Thymus (tissue), 11 donors: Measurements from ENCODE around the gene KYNU. TPM values are rescaled to one million over a fixed set of nuclear protein-coding genes. Genes with fewer than 3 reads are reported as not detected.
"Not testable (repeated sequence)": the region's sequence is repeated elsewhere in the genome, so short reads cannot be mapped to it uniquely, and the experiment has no call there.

Experiments
- DNase-seq, 9 donors: peaks; one replicate each; pipeline ENCODE4 v3.0.0-alpha.2; 2013; ENCODE audit warnings: low spot score in 9 of 9, low read depth in 6 of 9, missing footprints in 1 of 9
- H3K27ac ChIP-seq, 2 donors: one replicate each; pipeline ENCODE4 v1.5.1; 2013; ENCODE audit warnings: control low read depth in 1 of 2, low read depth in 1 of 2, low read length in 1 of 2, mild to moderate bottlenecking in 1 of 2, moderate library complexity in 1 of 2
- H3K27me3 ChIP-seq, 2 donors: one replicate each; pipeline ENCODE4 v1.5.1; 2013; ENCODE audit warnings: low read length in 1 of 2; ENCODE audit not compliant: control insufficient read depth in 2 of 2, insufficient read depth in 1 of 2
- H3K36me3 ChIP-seq, 2 donors: one replicate each; pipeline ENCODE4 v1.5.1; 2013; ENCODE audit warnings: low read length in 1 of 2, mild to moderate bottlenecking in 1 of 2, moderate library complexity in 1 of 2; ENCODE audit not compliant: control insufficient read depth in 2 of 2, insufficient read depth in 2 of 2
- H3K4me1 ChIP-seq, 2 donors: one replicate each; pipeline ENCODE4 v1.5.1; 2013; ENCODE audit warnings: low read length in 2 of 2; ENCODE audit not compliant: control insufficient read depth in 2 of 2, insufficient read depth in 2 of 2
- H3K4me3 ChIP-seq, 2 donors: one replicate each; pipeline ENCODE4 v1.5.1; 2013; ENCODE audit warnings: low read length in 2 of 2, control low read depth in 1 of 2, mild to moderate bottlenecking in 1 of 2
- H3K9me3 ChIP-seq, 2 donors: one replicate each; pipeline ENCODE4 v1.5.1; 2013; ENCODE audit warnings: low read length in 1 of 2, mild to moderate bottlenecking in 1 of 2; ENCODE audit not compliant: control insufficient read depth in 2 of 2, insufficient read depth in 1 of 2
- WGBS: extraction: QIAGEN DNeasy Blood & Tissue Kit; methylation state at CpG from one replicate; pipeline ENCODE4 v1.1.7; 2013; 5-methylcytosine and 5-hydroxymethylcytosine counted together
- polyA plus RNA-seq: library from polyadenylated mRNA; stranded (reverse); fragments of 200-250 nt; gene quantifications from one replicate; pipeline ENCODE4 v1.2.3, GENCODE V29; 2013
- total RNA-seq: library from RNA; stranded (reverse); fragments of 120-200 nt; gene quantifications from one replicate; pipeline ENCODE4 v1.2.4, GENCODE V29; 2013
- donor health status: healthy.

Gene KYNU
- total and polyA plus RNA-seq, 2 donors: 6.6 to 11.3 TPM

- H3K27ac ChIP-seq: no peak overlapping the region
- H3K36me3 ChIP-seq: no peaks in the 10 kb centered on the region
- no peak for DNase-seq
- no peak overlapping the region for H3K4me3 ChIP-seq
- H3K27me3 ChIP-seq: no peaks in the 10 kb centered on the region
- H3K9me3 ChIP-seq: no peaks in the 10 kb centered on the region
- no peaks in the 10 kb centered on the region for H3K4me1 ChIP-seq
- WGBS: 94% methylated on average over 6 of the region's 6 CpGs
Observed at GRCh38 chr2:142853912-142854311, 23.6 kb upstream of the KYNU start.

- WGBS: 96% methylated on average over 5 of the region's 5 CpGs
- Histone ChIP-seq H3K36me3 (no peaks in the 10 kb centered on the region), H3K27ac (no peak overlapping the region), H3K27me3 (no peaks in the 10 kb centered on the region), H3K4me1 (no peaks in the 10 kb centered on the region), H3K4me3 (no peak overlapping the region), H3K9me3 (no peaks in the 10 kb centered on the region)
- no peak for DNase-seq
Observed at GRCh38 chr2:142857256-142858164, 20.0 kb upstream of the KYNU start.

GRCh38 chr2:142858961-142859360 lies 18.5 kb upstream of the KYNU start:
- Histone ChIP-seq H3K27me3 (no peaks in the 10 kb centered on the region), H3K27ac (no peak overlapping the region), H3K9me3 (no peaks in the 10 kb centered on the region), H3K4me1 (no peaks in the 10 kb centered on the region), H3K36me3 (no peaks in the 10 kb centered on the region), H3K4me3 (no peak overlapping the region)
- 100% methylated on average over 1 of the region's 1 CpG for whole genome bisulfite sequencing
- no peak for DNase-seq

- Histone ChIP-seq H3K4me1 (no peaks in the 10 kb centered on the region), H3K27me3 (no peaks in the 10 kb centered on the region), H3K4me3 (no peak overlapping the region), H3K9me3 (no peaks in the 10 kb centered on the region), H3K36me3 (no peaks in the 10 kb centered on the region), H3K27ac (no peak overlapping the region)
- DNase-seq: no peak
- WGBS: 94% methylated on average over 4 of the region's 4 CpGs
Observed at GRCh38 chr2:142862299-142862698, 15.2 kb upstream of the KYNU start.

GRCh38 chr2:142862847-142863246 lies 14.6 kb upstream of the KYNU start:
- 93% methylated on average over 5 of the region's 5 CpGs for WGBS
- Histone ChIP-seq H3K36me3 (no peaks in the 10 kb centered on the region), H3K4me1 (no peaks in the 10 kb centered on the region), H3K9me3 (no peaks in the 10 kb centered on the region), H3K27me3 (no peaks in the 10 kb centered on the region), H3K27ac (no peak overlapping the region), H3K4me3 (no peak overlapping the region)
- no peak for DNase-seq

- no peak for DNase-seq
- H3K27ac ChIP-seq: no peak overlapping the region
Observed at GRCh38 chr2:142863485-142863961, 13.9 kb upstream of the KYNU start.

GRCh38 chr2:142864605-142865004 lies 12.9 kb upstream of the KYNU start:
- not testable (repeated sequence) for H3K9me3 ChIP-seq, H3K4me3 ChIP-seq, H3K4me1 ChIP-seq, H3K36me3 ChIP-seq, H3K27me3 ChIP-seq, H3K27ac ChIP-seq, DNase-seq
- whole genome bisulfite sequencing: 98% methylated on average over 2 of the region's 2 CpGs

More at GRCh38 chr2:142863485-142863961, 13.9 kb upstream of the KYNU start:
- no peaks in the 10 kb centered on the region for H3K27me3 ChIP-seq
- WGBS: 95% methylated on average over 2 of the region's 2 CpGs
- H3K4me1 ChIP-seq: no peaks in the 10 kb centered on the region
- H3K9me3 ChIP-seq: no peaks in the 10 kb centered on the region
- H3K4me3 ChIP-seq: no peak overlapping the region
- H3K36me3 ChIP-seq: no peaks in the 10 kb centered on the region

GRCh38 chr2:142865924-142866323 lies 11.5 kb upstream of the KYNU start:
- H3K27ac ChIP-seq: no peak overlapping the region

GRCh38 chr2:142866426-142866825 lies 11.0 kb upstream of the KYNU start:
- no peaks in the 10 kb centered on the region for H3K9me3 ChIP-seq
- 97% methylated on average over 2 of the region's 2 CpGs for WGBS
- H3K4me1 ChIP-seq: no peaks in the 10 kb centered on the region
- H3K36me3 ChIP-seq: no peaks in the 10 kb centered on the region
- no peak overlapping the region for H3K27ac ChIP-seq
- H3K27me3 ChIP-seq: no peaks in the 10 kb centered on the region
- no peak for DNase-seq
- H3K4me3 ChIP-seq: no peak overlapping the region

More at GRCh38 chr2:142865924-142866323, 11.5 kb upstream of the KYNU start:
- Histone ChIP-seq H3K36me3 (no peaks in the 10 kb centered on the region), H3K9me3 (no peaks in the 10 kb centered on the region), H3K4me3 (no peak overlapping the region), H3K27me3 (no peaks in the 10 kb centered on the region), H3K4me1 (no peaks in the 10 kb centered on the region)
- peak in 2 of 9 donors; percentile 5 to 35 for DNase-seq
- WGBS: 14% methylated on average over 1 of the region's 1 CpG
